ENCODE results near the gene VAV2.
A peak's percentile ranks its signal among the peaks of the same experiment; 100 is the strongest.

The VAV2 gene

GRCh38 chr9:133810556-133811195 lies 181.4 kb downstream of the VAV2 start:
- no peak for DNase-seq

GRCh38 chr9:133809335-133809734 lies 182.8 kb downstream of the VAV2 start:
- no peak for DNase-seq

- DNase-seq: no peak
Measured at GRCh38 chr9:133807818-133808217, 184.3 kb downstream of the VAV2 start.

GRCh38 chr9:133807037-133807436 lies 185.1 kb downstream of the VAV2 start:
- DNase-seq: no peak

GRCh38 chr9:133806623-133807010 lies 185.5 kb downstream of the VAV2 start:
- no peak for DNase-seq

- DNase-seq: no peak
Measured at GRCh38 chr9:133805876-133806622, 186.1 kb downstream of the VAV2 start.

- DNase-seq: no peak
Measured at GRCh38 chr9:133804199-133804598, 187.9 kb downstream of the VAV2 start.

GRCh38 chr9:133803745-133804144 lies 188.4 kb downstream of the VAV2 start:
- DNase-seq: no peak

- no peak for DNase-seq
Measured at GRCh38 chr9:133803028-133803585, 189.0 kb downstream of the VAV2 start.

- DNase-seq: no peak
Measured at GRCh38 chr9:133801739-133802138, 190.4 kb downstream of the VAV2 start.

- no peak for DNase-seq
Measured at GRCh38 chr9:133800266-133800665, 191.9 kb downstream of the VAV2 start.

GRCh38 chr9:133799716-133800115 lies 192.4 kb downstream of the VAV2 start:
- no peak for DNase-seq

- DNase-seq: no peak
Measured at GRCh38 chr9:133799106-133799505, 193.0 kb downstream of the VAV2 start.

GRCh38 chr9:133798160-133798559 lies 194.0 kb downstream of the VAV2 start:
- no peak for DNase-seq

GRCh38 chr9:133797406-133798105 lies 194.6 kb downstream of the VAV2 start:
- DNase-seq: no peak

- DNase-seq: no peak
Measured at GRCh38 chr9:133796562-133796961, 195.6 kb downstream of the VAV2 start.

GRCh38 chr9:133795049-133795448 lies 197.1 kb downstream of the VAV2 start:
- no peak for DNase-seq

- DNase-seq: no peak
Measured at GRCh38 chr9:133794016-133794760, 197.9 kb downstream of the VAV2 start.

GRCh38 chr9:133793471-133793870 lies 198.7 kb downstream of the VAV2 start:
- DNase-seq: no peak

- DNase-seq: peak; percentile 63 to 75
Measured at GRCh38 chr9:133792721-133793470, 199.2 kb downstream of the VAV2 start.

GRCh38 chr9:133791735-133792649 lies 200.1 kb downstream of the VAV2 start:
- DNase-seq: no peak
